Panc1 (cell line): ENCODE measurements around the gene OR2M4. TPM values are rescaled to one million over a fixed set of nuclear protein-coding genes. Genes with fewer than 3 reads are reported as not detected.

Experiments used
- ATAC-seq: fragments of 200-7000 bp; cut with Tn5 transposase; 2 replicates; pipeline ENCODE4 v1.9.1; 2020; ENCODE audit warnings: mild to moderate bottlenecking, moderate library complexity
- BruUV-seq: library from RNA; stranded (reverse); fragments of 400-500 nt; replicated peaks from 2 replicates; lab custom pipeline; 2021; lab: Mats Ljungman, UMichigan
- CTCF ChIA-PET: fragments of 300-600 bp; sonication (Branson Sonifier 250); formaldehyde crosslinking; loops from one replicate; lab custom pipeline; 2022; ENCODE audit warnings: antibody characterized with exemption; lab: Charles Lee
- POLR2A ChIA-PET: fragments of 300-600 bp; sonication (Branson Sonifier 250); formaldehyde crosslinking; loops from one replicate; lab custom pipeline; 2022; ENCODE audit warnings: antibody characterized with exemption; lab: Charles Lee
- DNase-seq: peaks from one replicate; pipeline ENCODE4 v3.0.0-alpha.2; 2010; ENCODE audit warnings: low read depth, low spot score
- H3K27ac ChIP-seq: 2 replicates; pipeline ENCODE4 v1.5.1; 2011; ENCODE audit warnings: mild to moderate bottlenecking, low read length, inconsistent platforms
- H3K27me3 ChIP-seq: fragments of 200-500 bp; sonication (Bioruptor generic); 2 replicates; pipeline ENCODE4 v1.6.0; 2014; ENCODE audit warnings: low read length, inconsistent platforms; ENCODE audit not compliant: control insufficient read depth, insufficient read depth
- H3K36me3 ChIP-seq: fragments of 200-500 bp; sonication (Bioruptor generic); 2 replicates; pipeline ENCODE4 v1.5.1; 2014; ENCODE audit warnings: inconsistent platforms, mild to moderate bottlenecking, low read length, moderate library complexity; ENCODE audit not compliant: control insufficient read depth, insufficient read depth
- H3K4me1 ChIP-seq: 2 replicates; pipeline ENCODE4 v1.5.1; 2011; ENCODE audit warnings: inconsistent platforms, mild to moderate bottlenecking, low read length, moderate library complexity; ENCODE audit not compliant: control insufficient read depth, insufficient read depth
- H3K4me3 ChIP-seq, 2 experiments: 2 replicates each; pipeline ENCODE4 v1.5.1; 2011 to 2012; ENCODE audit warnings: low read depth in 2 of 2, low read length in 2 of 2, mild to moderate bottlenecking in 2 of 2, inconsistent platforms in 1 of 2, moderate library complexity in 1 of 2
- H3K9me3 ChIP-seq: fragments of 200-500 bp; sonication (Bioruptor generic); 2 replicates; pipeline ENCODE4 v1.5.1; 2014; ENCODE audit warnings: low read depth, mild to moderate bottlenecking, inconsistent platforms, low read length, moderate library complexity; ENCODE audit not compliant: control insufficient read depth, insufficient read depth
- POLR2AphosphoS5 ChIP-seq: IDR thresholded peaks from 2 replicates; pipeline ENCODE4 v1.6.1; 2012; ENCODE audit warnings: mild to moderate bottlenecking, low read depth, low read length, moderate library complexity
- SIN3A ChIP-seq: IDR thresholded peaks from 2 replicates; pipeline ENCODE4 v1.6.1; 2012; ENCODE audit warnings: low read depth, mild to moderate bottlenecking, low read length, moderate library complexity, borderline replicate concordance; ENCODE audit not compliant: insufficient read depth
- TCF7L2 ChIP-seq: IDR thresholded peaks from 2 replicates; pipeline ENCODE4 v1.6.1; 2011; ENCODE audit warnings: mild to moderate bottlenecking, low read depth, low read length, inconsistent platforms
- in situ Hi-C: cut with HindIII; loops from 2 replicates; pipeline ENCODE4 v1.10.0; 2016; ENCODE audit warnings: low sequenced_read_pairs, low pct_unique_long_range_greater_than_20kb
- intact Hi-C: fragments of 100-400 bp; cut with micrococcal nuclease; formaldehyde crosslinking; loops from one replicate; pipeline ENCODE4 v1.10.0; 2022; ENCODE audit not compliant: unreplicated experiment
- total RNA-seq: library from RNA; stranded (reverse); gene quantifications from one replicate; pipeline ENCODE4 v1.2.1, GENCODE V29; 2021; ENCODE audit not compliant: unreplicated experiment
- TF ChIP-seq, protein P1 (sequence below), 2 experiments: IDR thresholded peaks; 2 replicates each; pipeline ENCODE4 v1.6.1; 2011 to 2012; ENCODE audit warnings: low read depth in 2 of 2, control low read depth in 1 of 2, low read length in 1 of 2, mild to moderate bottlenecking in 1 of 2, moderate library complexity in 1 of 2; ENCODE audit not compliant: insufficient read depth in 1 of 2
- TF ChIP-seq, protein P2 (sequence below): fragments of 450-650 bp; IDR thresholded peaks from 2 replicates; pipeline ENCODE4 v1.5.1; 2017; ENCODE audit warnings: mild to moderate bottlenecking

The OR2M4 gene
- total RNA-seq, 1 experiment from 2014 or later = not detected

DNA sequence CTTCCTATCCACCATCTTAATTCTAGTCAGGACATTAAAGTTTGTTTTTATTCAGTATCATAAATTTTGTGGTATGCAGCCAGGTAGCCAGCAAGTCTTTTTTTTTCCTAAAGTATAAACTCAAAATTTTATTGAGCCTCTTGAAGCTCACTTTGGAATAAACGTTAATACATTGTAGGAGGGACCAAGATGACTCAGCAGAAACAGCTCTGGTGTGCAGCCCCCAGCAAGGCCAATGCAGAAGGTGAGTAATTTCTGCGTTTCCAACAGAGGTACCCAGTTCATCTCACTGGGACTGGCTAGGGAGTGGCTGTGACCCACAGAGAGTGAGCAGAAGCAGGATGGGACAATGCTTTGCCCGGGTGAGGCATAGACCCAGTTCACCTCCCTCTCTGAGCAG lies 43.9 kb upstream of the OR2M4 start:
- H3K27ac ChIP-seq = no peak overlapping the region
- in situ Hi-C loops = no loop called here
- ATAC-seq = no peak
- DNase-seq = no peak
- H3K4me3 ChIP-seq = no peak overlapping the region
- intact Hi-C loops = no loop called here
- no TSS peak for BruUV-seq
- ChIA-PET POLR2A (no interaction called here), CTCF (no interaction called here)
- TF ChIP-seq, protein P1, sequence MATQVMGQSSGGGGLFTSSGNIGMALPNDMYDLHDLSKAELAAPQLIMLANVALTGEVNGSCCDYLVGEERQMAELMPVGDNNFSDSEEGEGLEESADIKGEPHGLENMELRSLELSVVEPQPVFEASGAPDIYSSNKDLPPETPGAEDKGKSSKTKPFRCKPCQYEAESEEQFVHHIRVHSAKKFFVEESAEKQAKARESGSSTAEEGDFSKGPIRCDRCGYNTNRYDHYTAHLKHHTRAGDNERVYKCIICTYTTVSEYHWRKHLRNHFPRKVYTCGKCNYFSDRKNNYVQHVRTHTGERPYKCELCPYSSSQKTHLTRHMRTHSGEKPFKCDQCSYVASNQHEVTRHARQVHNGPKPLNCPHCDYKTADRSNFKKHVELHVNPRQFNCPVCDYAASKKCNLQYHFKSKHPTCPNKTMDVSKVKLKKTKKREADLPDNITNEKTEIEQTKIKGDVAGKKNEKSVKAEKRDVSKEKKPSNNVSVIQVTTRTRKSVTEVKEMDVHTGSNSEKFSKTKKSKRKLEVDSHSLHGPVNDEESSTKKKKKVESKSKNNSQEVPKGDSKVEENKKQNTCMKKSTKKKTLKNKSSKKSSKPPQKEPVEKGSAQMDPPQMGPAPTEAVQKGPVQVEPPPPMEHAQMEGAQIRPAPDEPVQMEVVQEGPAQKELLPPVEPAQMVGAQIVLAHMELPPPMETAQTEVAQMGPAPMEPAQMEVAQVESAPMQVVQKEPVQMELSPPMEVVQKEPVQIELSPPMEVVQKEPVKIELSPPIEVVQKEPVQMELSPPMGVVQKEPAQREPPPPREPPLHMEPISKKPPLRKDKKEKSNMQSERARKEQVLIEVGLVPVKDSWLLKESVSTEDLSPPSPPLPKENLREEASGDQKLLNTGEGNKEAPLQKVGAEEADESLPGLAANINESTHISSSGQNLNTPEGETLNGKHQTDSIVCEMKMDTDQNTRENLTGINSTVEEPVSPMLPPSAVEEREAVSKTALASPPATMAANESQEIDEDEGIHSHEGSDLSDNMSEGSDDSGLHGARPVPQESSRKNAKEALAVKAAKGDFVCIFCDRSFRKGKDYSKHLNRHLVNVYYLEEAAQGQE (IDR thresholded peaks at IDR 0.05; ENCODE audit: insufficient read depth in 1 of 2, low read depth in 2 of 2, low read length in 1 of 2) = no peak
- no peak for TF ChIP-seq POLR2AphosphoS5
- no peak for TF ChIP-seq SIN3A
- no peak for TF ChIP-seq TCF7L2
- TF ChIP-seq, protein P2, sequence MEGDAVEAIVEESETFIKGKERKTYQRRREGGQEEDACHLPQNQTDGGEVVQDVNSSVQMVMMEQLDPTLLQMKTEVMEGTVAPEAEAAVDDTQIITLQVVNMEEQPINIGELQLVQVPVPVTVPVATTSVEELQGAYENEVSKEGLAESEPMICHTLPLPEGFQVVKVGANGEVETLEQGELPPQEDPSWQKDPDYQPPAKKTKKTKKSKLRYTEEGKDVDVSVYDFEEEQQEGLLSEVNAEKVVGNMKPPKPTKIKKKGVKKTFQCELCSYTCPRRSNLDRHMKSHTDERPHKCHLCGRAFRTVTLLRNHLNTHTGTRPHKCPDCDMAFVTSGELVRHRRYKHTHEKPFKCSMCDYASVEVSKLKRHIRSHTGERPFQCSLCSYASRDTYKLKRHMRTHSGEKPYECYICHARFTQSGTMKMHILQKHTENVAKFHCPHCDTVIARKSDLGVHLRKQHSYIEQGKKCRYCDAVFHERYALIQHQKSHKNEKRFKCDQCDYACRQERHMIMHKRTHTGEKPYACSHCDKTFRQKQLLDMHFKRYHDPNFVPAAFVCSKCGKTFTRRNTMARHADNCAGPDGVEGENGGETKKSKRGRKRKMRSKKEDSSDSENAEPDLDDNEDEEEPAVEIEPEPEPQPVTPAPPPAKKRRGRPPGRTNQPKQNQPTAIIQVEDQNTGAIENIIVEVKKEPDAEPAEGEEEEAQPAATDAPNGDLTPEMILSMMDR = no peak
- H3K4me1 ChIP-seq = no peaks in the 10 kb centered on the region
- H3K36me3 ChIP-seq = no peaks in the 10 kb centered on the region
- no peaks in the 10 kb centered on the region for H3K27me3 ChIP-seq
- no peaks in the 10 kb centered on the region for H3K9me3 ChIP-seq

DNA sequence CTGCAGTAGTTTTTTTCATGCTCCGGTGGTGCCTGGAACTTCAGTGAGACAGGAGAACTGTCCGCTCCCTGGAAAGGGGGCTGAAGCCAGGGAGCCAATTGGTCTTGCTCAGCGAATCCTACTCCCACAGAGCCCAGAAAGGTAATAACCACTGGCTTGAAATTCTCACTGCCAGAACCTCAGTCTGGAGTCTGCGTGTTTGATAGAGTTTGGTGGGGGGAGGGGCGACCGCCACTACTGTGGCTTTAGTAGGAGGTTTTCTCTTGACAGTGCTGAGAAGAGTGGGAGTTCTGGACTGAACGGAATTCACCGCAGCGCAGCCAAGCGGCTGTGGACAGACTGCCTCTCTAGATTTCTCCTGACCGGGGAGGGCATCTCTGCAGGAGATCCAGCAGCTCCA lies 42.2 kb upstream of the OR2M4 start:
- Histone ChIP-seq H3K27me3 (no peaks in the 10 kb centered on the region), H3K9me3 (no peaks in the 10 kb centered on the region), H3K36me3 (no peaks in the 10 kb centered on the region), H3K4me1 (no peaks in the 10 kb centered on the region), H3K4me3 (no peak overlapping the region), H3K27ac (no peak overlapping the region)
- in situ Hi-C loops (no loop called here), intact Hi-C loops (no loop called here)
- POLR2A ChIA-PET = no interaction called here
- CTCF ChIA-PET = no interaction called here
- TF ChIP-seq, protein P2 = no peak
- no TSS peak for BruUV-seq
- DNase-seq (no peak), ATAC-seq (no peak)

DNA sequence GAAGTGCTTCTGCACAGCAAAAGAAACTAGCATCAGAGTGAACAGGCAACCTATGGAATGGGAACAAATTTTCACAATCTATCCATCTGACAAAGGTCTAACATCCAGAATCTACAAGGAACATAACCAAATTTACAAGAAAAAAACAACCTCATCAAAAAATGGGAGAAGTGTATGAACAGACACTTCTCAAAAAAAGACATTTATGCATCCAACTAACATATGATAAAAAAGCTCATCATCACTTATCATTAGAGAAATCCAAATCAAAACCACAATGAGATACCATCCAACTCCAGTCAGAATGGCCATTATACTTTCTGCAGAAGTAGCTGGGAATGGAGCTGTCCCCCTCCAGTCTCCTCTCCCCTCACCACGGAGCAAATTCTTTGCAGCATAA lies 37.1 kb upstream of the OR2M4 start:
- no TSS peak for BruUV-seq
- H3K27me3 ChIP-seq = no peaks in the 10 kb centered on the region

More for the DNA sequence above, 37.1 kb upstream of the OR2M4 start:
- no peaks in the 10 kb centered on the region for H3K4me1 ChIP-seq
- intact Hi-C loops = no loop called here
- no peaks in the 10 kb centered on the region for H3K36me3 ChIP-seq
- no peaks in the 10 kb centered on the region for H3K9me3 ChIP-seq
- H3K4me3 ChIP-seq = no peak overlapping the region
- TF ChIP-seq, protein P2 = no peak
- TF ChIP-seq, protein P1 (IDR thresholded peaks at IDR 0.05; ENCODE audit: insufficient read depth in 1 of 2, low read depth in 2 of 2, low read length in 1 of 2) = no peak
- no peak for TF ChIP-seq SIN3A
- no peak for TF ChIP-seq POLR2AphosphoS5
- TF ChIP-seq TCF7L2 = no peak
- ATAC-seq = no peak
- CTCF ChIA-PET = no interaction called here
- POLR2A ChIA-PET = no interaction called here
- DNase-seq = no peak
- H3K27ac ChIP-seq = no peak overlapping the region
- in situ Hi-C loops = no loop called here
